Neural cell (in vitro differentiated cells): ENCODE results near the gene FHIT.

Experiments
- EP300 ChIP-seq: fragments of 450-650 bp; conservative IDR thresholded peaks from 2 replicates; pipeline ENCODE4 v1.6.1; 2014; ENCODE audit warnings: antibody characterized with exemption, mild to moderate bottlenecking, moderate library complexity; ENCODE audit not compliant: poor library complexity, severe bottlenecking
- EZH2 ChIP-seq: fragments of 200-600, 300-800 bp; shearing (Covaris generic), sonication (generic); IDR thresholded peaks from 2 replicates; pipeline ENCODE4 v1.6.1; 2014; ENCODE audit warnings: antibody characterized with exemption, low read length, borderline replicate concordance, mild to moderate bottlenecking; ENCODE audit not compliant: insufficient read depth, poor library complexity, severe bottlenecking
- MXI1 ChIP-seq: fragments of 450-650 bp; conservative IDR thresholded peaks from 2 replicates; pipeline ENCODE4 v1.6.1; 2014; ENCODE audit warnings: antibody characterized with exemption, mild to moderate bottlenecking; ENCODE audit not compliant: poor library complexity, severe bottlenecking
- POLR2AphosphoS5 ChIP-seq: IDR thresholded peaks from 2 replicates; pipeline ENCODE4 v1.6.1; 2012
- REST ChIP-seq: IDR thresholded peaks from 2 replicates; pipeline ENCODE4 v1.6.1; 2012; ENCODE audit warnings: borderline replicate concordance
- SMC3 ChIP-seq: fragments of 450-650 bp; conservative IDR thresholded peaks from 2 replicates; pipeline ENCODE4 v1.6.1; 2014; ENCODE audit warnings: antibody characterized with exemption, mild to moderate bottlenecking, moderate library complexity; ENCODE audit not compliant: poor library complexity
- TAF1 ChIP-seq: IDR thresholded peaks from 2 replicates; pipeline ENCODE4 v1.6.1; 2012; ENCODE audit warnings: low read depth
- TF ChIP-seq, protein P1 (sequence below): fragments of 450-650 bp; IDR thresholded peaks from 2 replicates; pipeline ENCODE4 v1.5.1; 2014; ENCODE audit warnings: antibody characterized with exemption, mild to moderate bottlenecking, moderate library complexity; ENCODE audit not compliant: poor library complexity, severe bottlenecking

DNA sequence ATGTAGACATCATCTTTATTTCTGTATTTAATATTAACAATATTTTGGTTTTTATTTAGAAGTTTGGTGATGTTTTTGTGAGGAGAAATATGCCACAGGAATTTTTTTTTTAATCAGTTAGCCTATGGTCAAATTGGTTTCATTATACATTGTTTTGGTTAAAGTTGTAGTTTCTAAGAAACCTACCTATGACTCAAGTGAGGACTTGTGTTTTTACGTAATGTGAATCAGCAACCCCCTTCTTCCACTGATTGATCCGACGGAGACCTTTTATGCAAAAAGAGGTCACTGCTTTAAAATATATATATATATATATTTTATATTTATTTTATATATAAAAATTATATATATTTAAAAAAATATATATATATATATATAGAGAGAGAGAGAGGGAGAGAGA lies 698.1 kb downstream of the FHIT start:
- TF ChIP-seq, protein P1, sequence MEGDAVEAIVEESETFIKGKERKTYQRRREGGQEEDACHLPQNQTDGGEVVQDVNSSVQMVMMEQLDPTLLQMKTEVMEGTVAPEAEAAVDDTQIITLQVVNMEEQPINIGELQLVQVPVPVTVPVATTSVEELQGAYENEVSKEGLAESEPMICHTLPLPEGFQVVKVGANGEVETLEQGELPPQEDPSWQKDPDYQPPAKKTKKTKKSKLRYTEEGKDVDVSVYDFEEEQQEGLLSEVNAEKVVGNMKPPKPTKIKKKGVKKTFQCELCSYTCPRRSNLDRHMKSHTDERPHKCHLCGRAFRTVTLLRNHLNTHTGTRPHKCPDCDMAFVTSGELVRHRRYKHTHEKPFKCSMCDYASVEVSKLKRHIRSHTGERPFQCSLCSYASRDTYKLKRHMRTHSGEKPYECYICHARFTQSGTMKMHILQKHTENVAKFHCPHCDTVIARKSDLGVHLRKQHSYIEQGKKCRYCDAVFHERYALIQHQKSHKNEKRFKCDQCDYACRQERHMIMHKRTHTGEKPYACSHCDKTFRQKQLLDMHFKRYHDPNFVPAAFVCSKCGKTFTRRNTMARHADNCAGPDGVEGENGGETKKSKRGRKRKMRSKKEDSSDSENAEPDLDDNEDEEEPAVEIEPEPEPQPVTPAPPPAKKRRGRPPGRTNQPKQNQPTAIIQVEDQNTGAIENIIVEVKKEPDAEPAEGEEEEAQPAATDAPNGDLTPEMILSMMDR, result no peak
- TF ChIP-seq REST (no peak), EZH2 (no peak), POLR2AphosphoS5 (no peak), MXI1 (no peak), TAF1 (no peak), SMC3 (no peak), EP300 (no peak)
